Subcutaneous adipose tissue (tissue), 4 donors: Measurements from ENCODE around the gene PACRG. TPM values are rescaled to one million over a fixed set of nuclear protein-coding genes. Genes with fewer than 3 reads are reported as not detected.

Experiments used
- CTCF ChIP-seq: fragments of 450-650 bp; IDR thresholded peaks from one replicate; pipeline ENCODE4 v1.5.1; 2016; ENCODE audit warnings: low read depth, mild to moderate bottlenecking, control low read depth, antibody characterized with exemption, moderate library complexity
- total RNA-seq, 4 donors: library from RNA; depleted of rRNA; stranded (reverse); fragments of >200 nt; gene quantifications; one replicate each; pipeline ENCODE4 v1.1.0, GENCODE V29; 2016

Gene PACRG
- total RNA-seq, 4 donors from 2014 or later: 0.34 TPM; not detected in 3

- TF ChIP-seq CTCF: no peak
Observed at GRCh38 chr6:163207431-163208383, 479.9 kb downstream of the PACRG start.

- no peak for TF ChIP-seq CTCF
Observed at GRCh38 chr6:163209005-163209404, 481.2 kb downstream of the PACRG start.

- no peak for TF ChIP-seq CTCF
Observed at GRCh38 chr6:163212123-163212522, 484.3 kb downstream of the PACRG start.

GRCh38 chr6:163214259-163214658 is 486.5 kb downstream of the PACRG start:
- no peak for TF ChIP-seq CTCF

- no peak for TF ChIP-seq CTCF
Observed at GRCh38 chr6:163218361-163218894, 490.7 kb downstream of the PACRG start.

- TF ChIP-seq CTCF: no peak
Observed at GRCh38 chr6:163226181-163226835, 498.5 kb downstream of the PACRG start.
